Activated CD4-positive, alpha-beta T cell treated with anti-CD3 and anti-CD28 coated beads for 24 hours (primary cell): ENCODE measurements around the gene NDEL1.

Experiments
- DNase-seq, 2 donors: peaks; one replicate each; pipeline ENCODE4 v3.0.0-alpha.2; 2020; ENCODE audit warnings: low read depth in 2 of 2

The NDEL1 gene

DNA sequence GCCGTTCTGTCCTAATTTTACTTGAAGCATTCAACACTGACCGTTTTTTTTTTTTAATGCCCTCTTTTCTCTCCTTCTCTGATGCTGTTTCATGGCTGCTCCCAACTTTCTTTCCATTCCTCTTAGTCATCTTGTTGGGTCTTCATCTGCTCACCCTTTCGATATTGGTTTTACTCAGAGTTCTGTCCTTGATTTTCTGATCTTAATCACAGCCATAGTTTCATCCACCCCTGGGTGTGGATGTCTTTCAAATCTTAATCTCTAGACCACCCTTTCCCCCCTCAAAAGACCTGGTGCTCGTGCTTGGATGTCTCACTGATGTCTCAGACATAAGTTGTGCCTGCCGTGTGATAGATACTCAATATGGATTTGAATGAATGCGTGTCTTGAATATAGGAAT lies 22.4 kb downstream of the NDEL1 start:
- no peak for DNase-seq

DNA sequence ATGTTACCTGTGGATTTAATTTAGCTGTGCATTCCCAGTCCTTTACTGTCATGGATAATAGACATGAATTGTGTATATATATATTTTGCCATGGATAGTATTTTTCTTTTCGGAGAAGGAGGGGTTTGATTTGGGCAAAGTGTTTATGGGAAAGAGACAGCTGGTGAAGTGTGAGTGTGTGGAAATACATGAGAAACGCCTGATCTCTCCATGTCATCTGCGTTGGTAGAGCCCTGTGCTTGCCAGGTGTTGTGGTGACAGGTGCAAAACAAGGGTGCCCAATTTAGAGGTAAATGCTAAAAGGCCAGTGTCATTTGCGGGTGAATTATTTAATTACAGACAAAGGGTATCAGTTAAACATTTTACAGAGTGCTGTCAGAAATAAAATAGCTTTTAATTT lies 23.4 kb downstream of the NDEL1 start:
- no peak for DNase-seq

DNA sequence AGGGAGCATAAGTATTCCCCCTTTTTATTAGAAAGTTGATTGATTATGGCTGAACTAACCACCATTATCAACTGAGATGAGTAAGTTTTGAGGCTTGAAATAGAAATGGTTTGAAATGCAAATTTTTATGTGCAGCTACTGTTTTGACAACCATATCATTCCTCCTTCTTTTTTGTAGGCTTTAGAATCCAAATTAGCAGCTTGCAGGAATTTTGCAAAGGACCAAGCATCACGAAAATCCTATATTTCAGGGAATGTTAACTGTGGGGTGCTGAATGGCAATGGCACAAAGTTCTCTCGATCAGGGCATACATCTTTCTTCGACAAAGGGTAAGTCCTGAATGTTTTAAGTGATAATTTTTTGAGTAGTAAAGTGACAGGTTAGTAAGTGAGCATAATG lies 24.1 kb downstream of the NDEL1 start:
- no peak for DNase-seq

DNA sequence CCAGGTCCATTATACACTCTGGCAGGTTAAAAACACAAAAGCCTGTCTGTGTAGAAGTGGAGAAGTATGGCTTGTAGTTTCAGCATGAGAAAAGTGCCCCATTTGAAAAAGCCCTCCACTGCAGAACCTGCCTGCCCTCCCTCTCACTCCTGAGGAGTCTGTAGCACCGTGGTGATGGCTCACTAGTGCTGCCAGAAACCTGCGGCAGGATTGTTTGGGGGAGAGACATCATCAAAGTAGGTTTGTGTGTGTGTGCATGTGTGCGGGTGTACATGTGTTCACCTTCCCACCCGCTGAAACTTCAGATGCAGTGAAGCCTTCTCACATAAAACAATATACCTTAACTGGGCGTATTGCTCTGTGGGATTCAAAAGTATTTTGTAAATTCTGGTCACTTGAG lies 26.9 kb downstream of the NDEL1 start:
- no peak for DNase-seq

DNA sequence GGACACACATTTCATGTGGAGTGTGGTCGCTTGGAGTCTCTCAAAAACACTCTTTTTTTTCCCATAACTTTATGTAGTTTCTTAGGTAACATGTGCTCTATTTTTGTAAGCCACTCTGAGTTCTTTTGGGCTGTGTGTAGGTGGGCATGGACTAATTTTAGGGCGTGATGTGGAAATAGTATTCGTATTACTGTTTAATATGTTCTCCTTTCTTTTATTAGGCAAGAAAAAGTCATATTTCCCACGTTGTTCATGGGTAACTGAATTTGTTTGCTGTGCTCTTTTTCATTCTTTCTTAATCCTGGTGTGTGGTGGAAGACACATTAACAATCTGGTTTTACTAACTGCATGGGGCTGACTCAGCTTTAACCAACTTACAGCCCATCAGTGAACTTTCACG lies 27.4 kb downstream of the NDEL1 start:
- DNase-seq, result no peak

DNA sequence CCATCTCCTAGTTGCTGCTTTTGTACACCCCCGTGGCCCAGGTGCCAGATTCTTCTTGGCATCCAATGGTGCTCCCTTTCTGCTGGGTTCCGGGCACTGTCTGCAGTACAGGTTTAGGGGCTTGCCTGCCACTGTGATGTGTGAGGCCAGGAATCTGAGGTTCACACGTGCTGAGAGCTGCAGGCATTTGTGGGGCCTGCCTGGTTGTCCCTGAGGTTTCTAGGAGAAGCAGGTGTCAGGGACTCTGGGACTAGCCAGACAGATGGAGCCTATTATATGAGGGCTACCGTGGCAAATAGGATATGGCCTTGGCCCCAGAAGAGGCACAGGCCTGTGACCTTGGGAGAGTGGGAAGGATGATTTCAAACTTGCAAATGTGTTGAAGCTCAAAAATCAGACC lies 29.3 kb downstream of the NDEL1 start:
- no peak for DNase-seq

DNA sequence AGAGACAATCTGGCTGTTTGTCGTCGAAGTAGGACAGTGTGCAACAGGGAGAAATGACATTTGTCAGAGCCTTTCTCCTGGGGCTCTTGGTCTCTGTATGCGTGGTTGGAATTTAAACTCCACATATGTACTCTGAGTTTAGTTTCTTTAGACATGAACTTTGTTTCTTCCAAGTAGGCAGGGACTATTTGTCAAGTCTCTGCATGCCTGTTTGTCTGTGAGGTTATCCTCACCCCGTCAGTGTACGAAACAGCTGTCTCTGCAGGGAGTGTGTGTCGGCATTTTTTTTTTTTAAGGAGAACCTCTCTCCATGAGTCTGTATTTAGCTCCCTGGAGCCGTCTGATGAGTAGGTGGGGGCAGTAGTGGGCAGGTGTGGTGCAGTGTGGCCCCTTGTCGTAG lies 29.7 kb downstream of the NDEL1 start:
- DNase-seq, result no peak

DNA sequence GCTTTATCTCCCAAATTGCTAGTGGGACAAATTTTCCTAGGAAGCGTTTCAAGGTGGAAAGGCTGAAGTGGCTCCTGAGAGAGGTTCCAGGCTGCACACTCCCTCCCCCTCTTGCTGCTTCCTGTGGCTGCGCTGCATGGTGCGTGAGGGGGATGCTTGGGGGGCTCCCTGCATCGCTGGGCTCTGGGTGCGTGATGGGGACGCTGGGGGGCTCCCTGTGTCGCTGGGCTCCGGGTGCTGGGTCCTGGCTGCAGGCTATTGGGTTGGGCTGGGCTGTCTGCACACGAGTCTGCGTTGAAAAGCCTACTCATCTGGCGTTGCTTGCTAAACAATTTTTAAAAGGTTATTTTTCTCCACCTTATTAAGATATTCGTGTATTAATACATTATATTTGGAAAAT lies 30.1 kb downstream of the NDEL1 start:
- no peak for DNase-seq

DNA sequence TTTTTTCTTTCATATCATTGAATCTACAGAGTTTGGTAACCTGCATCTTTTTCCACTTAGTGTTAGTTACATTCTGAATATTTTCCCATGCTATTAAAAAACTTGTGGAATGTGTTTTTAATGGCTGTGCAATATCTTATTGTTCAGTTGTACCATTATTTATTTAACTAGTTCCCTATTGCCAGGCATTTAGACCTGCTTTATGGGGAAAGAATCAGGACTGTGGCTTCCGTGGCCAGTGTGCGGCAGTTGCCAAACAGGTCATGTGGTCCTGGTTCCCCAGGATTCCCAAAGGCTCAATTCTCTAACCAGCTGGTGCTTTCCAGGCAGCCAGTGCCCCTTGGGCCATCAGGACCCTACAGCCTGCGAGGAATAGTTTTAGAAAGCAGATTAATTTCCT lies 30.8 kb downstream of the NDEL1 start:
- no peak for DNase-seq

DNA sequence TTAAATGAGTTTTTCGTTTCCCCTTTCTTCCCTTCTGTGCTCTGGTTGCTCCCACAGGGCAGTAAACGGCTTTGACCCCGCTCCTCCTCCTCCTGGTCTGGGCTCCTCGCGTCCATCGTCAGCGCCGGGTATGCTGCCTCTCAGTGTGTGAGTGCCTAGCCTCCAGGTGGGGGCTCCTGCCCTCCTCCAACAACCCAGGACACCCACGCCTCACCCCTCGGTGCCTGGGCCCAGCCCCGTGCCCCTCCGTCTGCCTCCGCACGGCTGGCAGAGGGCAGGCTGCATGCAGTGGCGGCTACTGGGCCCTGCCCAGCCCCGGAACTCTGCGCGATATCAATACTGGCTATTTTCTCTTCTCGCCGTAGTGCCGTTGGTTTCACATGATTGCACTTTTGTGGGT lies 31.2 kb downstream of the NDEL1 start:
- DNase-seq, result no peak

DNA sequence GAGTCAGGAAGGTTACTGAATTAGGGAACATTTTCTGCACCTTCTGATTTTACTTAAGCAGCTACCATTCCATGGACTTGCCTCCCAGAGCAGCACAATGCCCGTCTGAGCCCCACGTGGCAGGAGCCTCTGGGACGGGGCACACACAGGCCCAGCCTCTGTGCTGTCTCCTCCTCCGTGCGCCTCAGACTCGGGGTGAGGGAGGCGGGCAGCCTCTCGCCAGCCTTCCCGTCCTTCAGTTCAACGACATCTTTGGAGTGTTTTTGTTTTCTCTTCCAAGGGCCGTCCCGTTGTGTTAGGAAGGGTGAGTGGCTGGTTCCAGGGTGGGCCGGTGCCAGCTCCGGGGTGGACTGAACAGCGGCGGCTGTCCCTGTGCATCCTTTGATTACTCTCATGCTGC lies 31.8 kb downstream of the NDEL1 start:
- DNase-seq, result no peak

DNA sequence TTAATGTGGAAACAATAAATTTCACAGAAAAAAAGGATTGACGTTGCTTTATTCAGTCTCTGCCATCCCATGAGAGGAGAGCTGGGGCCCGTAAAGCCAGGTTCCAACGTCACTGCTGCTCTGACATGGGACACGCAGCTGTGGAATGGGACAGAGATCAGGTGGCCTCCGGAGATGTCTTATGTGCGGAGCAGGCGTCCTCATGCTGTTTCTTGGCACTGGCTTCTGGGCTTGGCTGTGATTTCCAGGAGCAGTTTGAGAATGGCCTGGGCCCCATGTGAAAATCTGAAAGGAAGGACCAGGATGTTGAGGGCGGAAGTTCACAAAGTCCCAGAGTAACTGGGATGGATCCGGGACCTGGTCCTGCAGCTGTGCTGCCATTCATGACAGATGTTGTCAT lies 32.4 kb downstream of the NDEL1 start:
- no peak for DNase-seq

DNA sequence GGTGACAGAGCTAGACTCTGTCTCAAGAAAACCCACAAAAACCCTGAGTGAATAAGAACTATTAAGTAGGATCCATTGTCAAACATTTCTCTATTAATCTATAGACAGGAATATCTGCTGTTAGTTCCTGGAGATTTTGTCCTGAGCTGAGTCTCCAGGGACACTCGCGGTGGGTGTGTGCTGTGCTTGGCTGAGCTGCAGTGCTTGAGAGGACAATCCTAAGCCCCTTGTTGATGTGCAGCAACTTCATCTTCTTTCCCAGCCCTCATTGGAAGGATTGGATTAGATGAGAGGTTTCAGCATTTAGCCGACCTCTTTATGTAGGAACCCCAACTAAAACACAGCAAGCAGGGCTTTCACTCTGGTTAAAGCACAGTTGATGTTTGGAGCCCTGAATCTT lies 33.3 kb downstream of the NDEL1 start:
- no peak for DNase-seq

DNA sequence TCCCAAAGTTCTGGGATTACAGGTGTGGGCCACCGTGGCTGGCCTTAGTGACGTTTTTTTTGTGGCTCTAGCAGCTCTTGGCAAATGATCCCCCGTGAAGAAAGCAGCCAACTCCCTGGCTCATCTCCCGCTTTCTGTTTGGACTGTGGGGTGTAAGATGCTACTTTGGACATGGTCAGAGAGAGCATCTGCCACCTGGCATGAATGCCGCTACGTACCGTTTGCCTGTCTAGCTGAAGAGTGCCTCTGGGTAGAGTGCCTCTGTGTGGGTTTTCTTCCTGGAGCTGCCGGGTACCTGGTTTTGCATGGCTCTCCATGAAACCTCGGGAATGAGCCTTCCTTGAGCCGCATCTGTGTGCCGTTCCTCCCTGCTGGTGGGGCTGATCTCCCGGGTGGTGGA lies 34.3 kb downstream of the NDEL1 start:
- no peak for DNase-seq

DNA sequence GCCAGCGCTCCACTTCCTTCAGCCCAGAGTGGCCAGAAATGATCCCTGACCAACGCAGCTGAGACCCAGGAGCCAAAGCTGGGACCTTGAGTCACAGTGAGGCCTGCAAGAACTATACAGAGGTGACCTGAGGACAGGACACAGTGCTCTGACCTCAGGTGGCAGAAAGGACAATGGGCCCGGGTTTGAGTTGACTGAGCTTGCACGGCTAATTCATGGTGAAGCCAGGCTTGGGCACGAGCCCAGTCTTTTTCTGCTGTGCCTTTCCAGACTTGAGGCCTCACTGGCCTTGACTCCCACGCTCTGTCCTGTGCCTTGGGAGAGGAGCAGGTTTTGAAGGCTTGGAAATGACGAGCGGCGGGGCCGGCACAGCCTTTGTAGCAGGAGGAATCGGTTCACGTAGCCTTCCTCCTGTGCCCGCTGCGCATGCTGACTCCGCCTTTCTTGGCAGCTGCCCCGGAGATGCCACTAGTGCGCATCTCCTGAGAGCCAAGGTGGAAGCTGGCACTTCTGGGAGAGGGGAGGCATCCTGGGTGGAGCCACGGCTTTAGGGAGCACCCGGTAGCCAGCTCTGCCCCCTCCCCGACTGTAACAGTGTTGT lies 34.9 kb downstream of the NDEL1 start:
- no peak for DNase-seq

DNA sequence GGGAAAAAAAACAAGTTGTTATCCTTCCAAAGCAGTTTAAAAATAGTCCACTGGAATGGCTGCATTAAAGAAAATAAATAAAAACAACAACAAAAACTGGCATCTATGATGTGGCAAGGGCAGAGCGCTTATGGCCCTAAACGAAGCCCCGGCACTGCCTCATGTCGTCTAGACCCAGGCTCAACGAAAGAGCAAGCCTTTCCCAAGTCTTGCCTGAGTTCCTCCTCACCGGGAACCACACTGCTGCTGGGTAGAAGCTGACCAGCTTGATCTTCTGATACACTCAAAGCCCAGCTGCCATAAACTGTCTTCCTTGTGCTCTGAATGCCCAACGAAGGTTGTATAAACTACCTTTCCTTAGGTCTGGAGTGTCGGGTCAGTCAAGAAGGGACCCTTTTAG lies 37.0 kb downstream of the NDEL1 start:
- DNase-seq, result no peak

DNA sequence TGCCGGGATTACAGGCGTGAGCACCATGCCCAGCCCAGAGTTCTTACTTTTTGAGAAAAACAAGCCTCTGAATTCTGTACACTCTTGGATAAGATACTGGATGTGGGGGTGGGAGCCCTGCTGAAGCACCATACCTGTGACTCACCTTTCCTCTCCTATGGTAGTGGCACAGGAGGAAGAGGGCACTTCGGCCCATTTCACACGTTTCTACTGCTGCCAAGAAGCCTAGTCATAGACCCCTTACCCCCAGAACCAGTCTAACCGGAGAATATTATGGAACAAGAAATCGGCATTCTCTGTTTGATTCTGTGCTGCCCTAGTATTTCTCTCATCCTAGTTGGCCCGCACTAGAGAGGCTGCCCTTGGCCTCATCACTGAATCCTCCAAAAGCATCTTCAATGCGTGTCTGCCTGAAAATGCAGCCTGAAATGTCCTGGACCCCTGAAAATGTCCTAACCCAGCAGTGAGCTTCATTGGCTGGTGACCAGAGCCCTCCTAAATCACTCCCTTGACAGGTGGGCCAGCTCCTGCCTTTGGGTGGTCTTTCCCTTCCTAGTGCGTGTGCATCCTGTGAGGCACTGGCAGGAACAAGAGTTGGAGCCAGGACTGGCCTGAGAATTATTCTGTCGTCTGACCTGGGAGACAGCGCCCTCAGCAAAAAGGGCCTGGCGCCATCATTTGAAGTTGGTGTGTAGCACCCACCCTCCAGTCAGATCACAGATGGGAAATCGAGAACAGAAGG lies 37.9 kb downstream of the NDEL1 start:
- DNase-seq, result no peak

DNA sequence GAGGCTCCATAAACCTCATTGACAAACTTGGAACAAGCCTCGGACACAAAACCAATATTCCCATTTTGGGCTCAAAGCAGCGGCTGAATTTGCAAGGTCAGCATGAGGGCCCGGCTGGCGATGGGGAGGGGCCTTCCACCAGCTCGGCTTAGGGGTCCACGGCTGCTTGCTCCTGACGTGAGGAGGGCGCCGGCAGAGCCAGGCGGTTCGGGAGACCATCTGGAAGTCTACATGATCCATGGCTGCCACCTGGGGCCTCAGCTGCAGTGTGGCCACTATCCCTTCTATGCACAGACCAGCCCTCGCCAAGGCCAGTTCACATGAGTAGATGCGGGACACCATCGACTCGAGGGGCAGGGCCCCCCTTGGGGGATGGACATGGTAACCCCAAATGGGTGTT lies 39.1 kb downstream of the NDEL1 start:
- no peak for DNase-seq

DNA sequence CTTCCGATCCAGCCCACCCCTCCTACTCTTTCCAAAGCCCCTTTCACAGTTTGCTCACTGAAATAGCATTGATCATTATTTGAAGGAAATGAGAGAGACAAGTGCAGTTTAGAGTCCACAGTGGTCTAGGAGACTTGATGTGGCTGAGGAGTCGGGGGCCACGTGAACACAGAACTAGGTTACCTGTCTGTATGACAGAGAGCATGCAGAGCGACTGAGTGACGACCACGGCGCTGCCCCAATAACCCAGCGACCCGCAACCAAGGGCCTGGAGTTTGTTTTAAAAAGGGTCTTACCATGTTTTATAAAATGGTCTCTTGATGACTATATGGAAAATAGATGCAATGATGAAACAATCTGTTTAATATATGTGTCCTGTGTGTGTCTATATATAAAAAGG lies 39.5 kb downstream of the NDEL1 start:
- DNase-seq, result no peak

DNA sequence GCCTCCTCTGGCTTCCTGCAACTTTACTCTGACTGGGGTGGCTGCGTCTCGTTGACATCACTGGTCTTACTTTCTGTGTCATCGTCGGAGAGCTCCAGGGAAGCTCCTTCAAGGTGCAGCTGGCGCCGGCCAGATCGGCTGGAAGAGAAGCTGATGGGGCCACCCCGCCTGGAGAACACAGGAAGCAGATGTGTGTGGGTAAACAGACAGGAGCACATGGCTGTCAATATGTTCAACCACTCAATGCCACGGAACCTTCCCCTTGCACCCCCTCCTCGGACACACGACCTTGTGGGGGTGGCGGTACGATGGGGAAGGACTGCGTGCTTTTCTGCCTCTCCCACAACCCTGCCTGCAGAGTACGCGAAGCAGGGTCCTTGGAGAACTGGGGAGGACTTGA lies 40.1 kb downstream of the NDEL1 start:
- DNase-seq, result no peak

DNA sequence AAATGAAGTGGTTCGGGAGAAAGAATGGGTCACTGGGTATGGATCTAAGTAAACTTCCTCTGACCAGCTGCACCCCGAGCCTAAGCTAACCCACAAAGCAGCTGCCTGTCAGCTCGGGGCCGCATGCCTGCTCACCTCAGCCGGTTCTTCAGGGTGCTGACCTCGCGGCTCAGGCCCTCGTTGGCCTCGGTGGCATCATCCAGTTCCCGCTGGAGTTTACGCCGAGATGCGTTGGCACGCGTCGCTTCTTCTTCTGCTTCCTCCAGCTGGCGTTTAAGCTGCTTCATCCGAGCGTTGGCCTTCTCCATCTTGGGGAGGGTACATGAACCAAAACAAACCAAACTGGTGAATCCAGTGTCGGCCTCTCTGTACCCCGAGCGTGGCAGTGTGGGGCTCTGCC lies 41.1 kb downstream of the NDEL1 start:
- DNase-seq, result no peak

DNA sequence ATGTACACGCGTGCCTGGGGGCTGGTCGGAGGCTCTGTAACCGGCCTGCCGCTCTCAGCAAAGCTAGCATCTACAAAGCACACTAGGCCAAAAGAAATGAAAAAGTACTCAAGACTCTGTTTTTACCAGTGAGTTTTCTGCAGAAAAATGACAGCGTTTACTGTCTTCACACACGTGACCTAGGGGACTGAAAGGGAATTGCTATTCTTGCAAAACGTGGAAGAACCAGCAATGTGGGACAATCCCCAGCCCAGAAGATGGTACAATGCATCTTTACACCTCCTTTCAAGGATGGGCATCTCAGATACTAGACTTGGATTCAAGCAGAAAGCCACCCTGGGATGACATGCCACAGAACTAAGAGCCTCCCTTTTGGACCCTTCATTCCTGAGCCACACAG lies 41.5 kb downstream of the NDEL1 start:
- no peak for DNase-seq

DNA sequence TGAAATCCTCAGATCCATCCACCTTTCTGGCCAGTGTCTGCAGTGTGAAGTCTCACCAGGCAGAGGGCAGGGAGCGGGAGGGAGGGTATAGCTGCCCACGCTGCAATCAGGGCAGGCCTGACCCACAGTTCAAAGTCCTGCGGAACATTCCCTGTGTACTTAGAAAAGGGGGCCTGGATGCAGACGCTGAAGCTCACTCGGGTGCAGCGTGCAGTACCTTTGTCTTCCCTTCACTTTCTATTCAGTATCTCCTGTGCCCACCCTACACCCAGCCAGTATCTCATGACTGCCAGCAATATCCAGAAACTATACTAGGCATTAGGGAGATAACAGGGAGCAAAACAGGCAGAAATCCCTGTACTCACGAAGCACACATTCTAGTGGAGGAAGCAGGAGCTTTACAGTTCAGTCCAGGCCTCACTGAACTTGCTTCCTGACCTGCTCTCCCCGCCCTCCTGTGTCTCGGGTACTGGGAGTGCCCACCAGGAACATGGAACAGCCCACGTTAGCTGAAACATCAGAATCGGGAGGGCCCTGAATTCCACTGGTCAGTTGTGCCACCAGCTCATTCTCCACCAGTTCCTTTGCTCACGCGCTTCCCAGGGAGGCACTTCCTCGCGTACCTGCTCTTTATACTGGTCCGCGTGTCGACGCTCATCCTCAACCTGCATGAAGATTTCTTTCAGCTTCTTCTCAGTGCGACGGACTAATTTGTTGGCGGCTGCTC lies 42.2 kb downstream of the NDEL1 start:
- DNase-seq, result no peak
